Measurements from ENCODE around the gene PBX1. TPM values are rescaled to one million over a fixed set of nuclear protein-coding genes. Genes with fewer than 3 reads are reported as not detected.

The PBX1 gene
- total RNA-seq, 1 donor from 2014 or later = 29.7 TPM

- Mint-ChIP-seq H3K27ac (ENCODE audit: unreplicated experiment) (no peak overlapping the region), H3K4me3 (ENCODE audit: unreplicated experiment) (no peak overlapping the region), H3K27me3 (ENCODE audit: unreplicated experiment) (no peaks in the 10 kb centered on the region), H3K36me3 (ENCODE audit: unreplicated experiment) (peaks cover 3% of the 10 kb centered on the region), H3K9me3 (ENCODE audit: unreplicated experiment) (no peaks in the 10 kb centered on the region), H3K4me1 (ENCODE audit: unreplicated experiment) (no peaks in the 10 kb centered on the region)
- no peak for TF ChIP-seq CTCF (IDR thresholded peaks at IDR 0.05)
- no peak for DNase-seq (ENCODE audit: extremely low spot score, unreplicated experiment)
Measured at GRCh38 chr1:164687777-164688176, 128.8 kb downstream of the PBX1 start.

GRCh38 chr1:164688791-164689190, 129.8 kb downstream of the PBX1 start:
- H3K27ac Mint-ChIP-seq (ENCODE audit: unreplicated experiment) = no peak overlapping the region
- no peak overlapping the region for H3K4me3 Mint-ChIP-seq (ENCODE audit: unreplicated experiment)
- no peaks in the 10 kb centered on the region for H3K9me3 Mint-ChIP-seq (ENCODE audit: unreplicated experiment)
- no peaks in the 10 kb centered on the region for H3K27me3 Mint-ChIP-seq (ENCODE audit: unreplicated experiment)
- H3K4me1 Mint-ChIP-seq (ENCODE audit: unreplicated experiment) = no peaks in the 10 kb centered on the region
- DNase-seq (ENCODE audit: extremely low spot score, unreplicated experiment) = no peak
- peaks cover 3% of the 10 kb centered on the region for H3K36me3 Mint-ChIP-seq (ENCODE audit: unreplicated experiment)
- no peak for TF ChIP-seq CTCF (IDR thresholded peaks at IDR 0.05)

- no peak for TF ChIP-seq CTCF (IDR thresholded peaks at IDR 0.05)
- Mint-ChIP-seq H3K36me3 (ENCODE audit: unreplicated experiment) (peaks cover 3% of the 10 kb centered on the region), H3K27ac (ENCODE audit: unreplicated experiment) (no peak overlapping the region), H3K27me3 (ENCODE audit: unreplicated experiment) (no peaks in the 10 kb centered on the region), H3K4me1 (ENCODE audit: unreplicated experiment) (no peaks in the 10 kb centered on the region), H3K4me3 (ENCODE audit: unreplicated experiment) (no peak overlapping the region), H3K9me3 (ENCODE audit: unreplicated experiment) (no peaks in the 10 kb centered on the region)
- no peak for DNase-seq (ENCODE audit: extremely low spot score, unreplicated experiment)
Measured at GRCh38 chr1:164689672-164690511, 130.9 kb downstream of the PBX1 start.

GRCh38 chr1:164692420-164692819, 133.4 kb downstream of the PBX1 start:
- Mint-ChIP-seq H3K36me3 (ENCODE audit: unreplicated experiment) (no peaks in the 10 kb centered on the region), H3K9me3 (ENCODE audit: unreplicated experiment) (no peaks in the 10 kb centered on the region), H3K4me3 (ENCODE audit: unreplicated experiment) (no peak overlapping the region), H3K4me1 (ENCODE audit: unreplicated experiment) (no peaks in the 10 kb centered on the region), H3K27ac (ENCODE audit: unreplicated experiment) (no peak overlapping the region), H3K27me3 (ENCODE audit: unreplicated experiment) (no peaks in the 10 kb centered on the region)
- TF ChIP-seq CTCF (IDR thresholded peaks at IDR 0.05) = no peak
- DNase-seq (ENCODE audit: extremely low spot score, unreplicated experiment) = no peak

- no peak overlapping the region for H3K4me3 Mint-ChIP-seq (ENCODE audit: unreplicated experiment)
- DNase-seq (ENCODE audit: extremely low spot score, unreplicated experiment) = no peak
- no peaks in the 10 kb centered on the region for H3K27me3 Mint-ChIP-seq (ENCODE audit: unreplicated experiment)
- H3K9me3 Mint-ChIP-seq (ENCODE audit: unreplicated experiment) = no peaks in the 10 kb centered on the region
- H3K27ac Mint-ChIP-seq (ENCODE audit: unreplicated experiment) = no peak overlapping the region
- no peaks in the 10 kb centered on the region for H3K4me1 Mint-ChIP-seq (ENCODE audit: unreplicated experiment)
- no peaks in the 10 kb centered on the region for H3K36me3 Mint-ChIP-seq (ENCODE audit: unreplicated experiment)
- no peak for TF ChIP-seq CTCF (IDR thresholded peaks at IDR 0.05)
Measured at GRCh38 chr1:164693564-164694359, 134.8 kb downstream of the PBX1 start.

Data from osteocyte (in vitro differentiated cells).